Neural cell (in vitro differentiated cells): ENCODE results near the gene KRT14. TPM values are rescaled to one million over a fixed set of nuclear protein-coding genes. Genes with fewer than 3 reads are reported as not detected.

ENCODE experiments used
- H2AFZ ChIP-seq: fragments of 200-600, 300-800 bp; sonication (generic), shearing (Covaris generic); 2 replicates; pipeline ENCODE4 v1.6.0; 2014; ENCODE audit warnings: low read depth, mild to moderate bottlenecking, antibody characterized with exemption, low read length, moderate library complexity
- H3F3A ChIP-seq: fragments of 200-600 bp; shearing (Covaris generic); 2 replicates; pipeline ENCODE4 v1.6.1; 2016; ENCODE audit warnings: mild to moderate bottlenecking, moderate library complexity, mixed read lengths, antibody characterized with exemption, low read length; ENCODE audit not compliant: insufficient read depth, poor library complexity, severe bottlenecking
- H3K27ac ChIP-seq: fragments of 200-600, 300-800 bp; sonication (generic), shearing (Covaris generic); 2 replicates; pipeline ENCODE4 v1.5.1; 2014; ENCODE audit warnings: mild to moderate bottlenecking, low read length, moderate library complexity
- H3K27me3 ChIP-seq: fragments of 300-800, 200-600 bp; sonication (generic), shearing (Covaris generic); 2 replicates; pipeline ENCODE4 v1.6.0; 2014; ENCODE audit warnings: mild to moderate bottlenecking, low read depth, low read length, moderate library complexity; ENCODE audit not compliant: insufficient read depth
- H3K36me3 ChIP-seq: fragments of 300-800, 200-600 bp; sonication (generic), shearing (Covaris generic); 2 replicates; pipeline ENCODE4 v1.5.1; 2014; ENCODE audit warnings: mild to moderate bottlenecking, antibody characterized with exemption, low read length, moderate library complexity; ENCODE audit not compliant: insufficient read depth
- H3K4me2 ChIP-seq: fragments of 300-800, 200-600 bp; sonication (generic), shearing (Covaris generic); 2 replicates; pipeline ENCODE4 v1.6.0; 2014; ENCODE audit warnings: mild to moderate bottlenecking, low read length
- H3K4me3 ChIP-seq: fragments of 300-800, 200-600 bp; sonication (generic), shearing (Covaris generic); 2 replicates; pipeline ENCODE4 v1.5.1; 2014; ENCODE audit warnings: mild to moderate bottlenecking, low read length, moderate library complexity
- H3K79me2 ChIP-seq: fragments of 200-600 bp; shearing (Covaris generic); replicated peaks from 2 replicates; pipeline ENCODE4 v1.6.0; 2014; ENCODE audit warnings: mild to moderate bottlenecking, low read length, moderate library complexity; ENCODE audit not compliant: insufficient read depth
- H3K9ac ChIP-seq: fragments of 300-800, 200-600 bp; sonication (generic), shearing (Covaris generic); 2 replicates; pipeline ENCODE4 v1.6.1; 2016; ENCODE audit warnings: mild to moderate bottlenecking, low read length, mixed read lengths
- H3K9me2 ChIP-seq: fragments of 200-600 bp; shearing (Covaris generic); 2 replicates; pipeline ENCODE4 v1.6.1; 2016; ENCODE audit warnings: mild to moderate bottlenecking, low read length, mixed read lengths; ENCODE audit not compliant: insufficient read depth
- H3K9me3 ChIP-seq: fragments of 200-600, 300-800 bp; sonication (generic), shearing (Covaris generic); 2 replicates; pipeline ENCODE4 v1.6.1; 2016; ENCODE audit warnings: mild to moderate bottlenecking, mixed run types, low read length, moderate library complexity, mixed read lengths
- H4K20me1 ChIP-seq: fragments of 200-600 bp; shearing (Covaris generic); 2 replicates; pipeline ENCODE4 v1.6.1; 2016; ENCODE audit warnings: mild to moderate bottlenecking, mixed run types; ENCODE audit not compliant: insufficient read depth
- EP300 ChIP-seq: fragments of 450-650 bp; conservative IDR thresholded peaks from 2 replicates; pipeline ENCODE4 v1.6.1; 2014; ENCODE audit warnings: antibody characterized with exemption, mild to moderate bottlenecking, moderate library complexity; ENCODE audit not compliant: poor library complexity, severe bottlenecking
- EZH2 ChIP-seq: fragments of 200-600, 300-800 bp; shearing (Covaris generic), sonication (generic); IDR thresholded peaks from 2 replicates; pipeline ENCODE4 v1.6.1; 2014; ENCODE audit warnings: antibody characterized with exemption, low read length, borderline replicate concordance, mild to moderate bottlenecking; ENCODE audit not compliant: insufficient read depth, poor library complexity, severe bottlenecking
- MXI1 ChIP-seq: fragments of 450-650 bp; conservative IDR thresholded peaks from 2 replicates; pipeline ENCODE4 v1.6.1; 2014; ENCODE audit warnings: antibody characterized with exemption, mild to moderate bottlenecking; ENCODE audit not compliant: poor library complexity, severe bottlenecking
- POLR2AphosphoS5 ChIP-seq: IDR thresholded peaks from 2 replicates; pipeline ENCODE4 v1.6.1; 2012
- RAD21 ChIP-seq: fragments of 450-650 bp; conservative IDR thresholded peaks from 2 replicates; pipeline ENCODE4 v1.6.1; 2014; ENCODE audit warnings: antibody characterized with exemption, mild to moderate bottlenecking, moderate library complexity
- SMC3 ChIP-seq: fragments of 450-650 bp; conservative IDR thresholded peaks from 2 replicates; pipeline ENCODE4 v1.6.1; 2014; ENCODE audit warnings: antibody characterized with exemption, mild to moderate bottlenecking, moderate library complexity; ENCODE audit not compliant: poor library complexity
- TAF1 ChIP-seq: IDR thresholded peaks from 2 replicates; pipeline ENCODE4 v1.6.1; 2012; ENCODE audit warnings: low read depth
- polyA plus RNA-seq: library from polyadenylated mRNA; depleted of rRNA; stranded (reverse); fragments of >200 nt; gene quantifications from 2 replicates; pipeline ENCODE4 v1.2.3, GENCODE V29; 2014
- TF ChIP-seq, protein P1 (sequence below): fragments of 450-650 bp; IDR thresholded peaks from 2 replicates; pipeline ENCODE4 v1.5.1; 2014; ENCODE audit warnings: antibody characterized with exemption, mild to moderate bottlenecking, moderate library complexity; ENCODE audit not compliant: poor library complexity, severe bottlenecking
- TF ChIP-seq, protein P2 (sequence below): IDR thresholded peaks from 2 replicates; pipeline ENCODE4 v1.6.1; 2012; ENCODE audit warnings: borderline replicate concordance

Gene KRT14
- polyA plus RNA-seq, 1 donor from 2014 or later = not detected

DNA sequence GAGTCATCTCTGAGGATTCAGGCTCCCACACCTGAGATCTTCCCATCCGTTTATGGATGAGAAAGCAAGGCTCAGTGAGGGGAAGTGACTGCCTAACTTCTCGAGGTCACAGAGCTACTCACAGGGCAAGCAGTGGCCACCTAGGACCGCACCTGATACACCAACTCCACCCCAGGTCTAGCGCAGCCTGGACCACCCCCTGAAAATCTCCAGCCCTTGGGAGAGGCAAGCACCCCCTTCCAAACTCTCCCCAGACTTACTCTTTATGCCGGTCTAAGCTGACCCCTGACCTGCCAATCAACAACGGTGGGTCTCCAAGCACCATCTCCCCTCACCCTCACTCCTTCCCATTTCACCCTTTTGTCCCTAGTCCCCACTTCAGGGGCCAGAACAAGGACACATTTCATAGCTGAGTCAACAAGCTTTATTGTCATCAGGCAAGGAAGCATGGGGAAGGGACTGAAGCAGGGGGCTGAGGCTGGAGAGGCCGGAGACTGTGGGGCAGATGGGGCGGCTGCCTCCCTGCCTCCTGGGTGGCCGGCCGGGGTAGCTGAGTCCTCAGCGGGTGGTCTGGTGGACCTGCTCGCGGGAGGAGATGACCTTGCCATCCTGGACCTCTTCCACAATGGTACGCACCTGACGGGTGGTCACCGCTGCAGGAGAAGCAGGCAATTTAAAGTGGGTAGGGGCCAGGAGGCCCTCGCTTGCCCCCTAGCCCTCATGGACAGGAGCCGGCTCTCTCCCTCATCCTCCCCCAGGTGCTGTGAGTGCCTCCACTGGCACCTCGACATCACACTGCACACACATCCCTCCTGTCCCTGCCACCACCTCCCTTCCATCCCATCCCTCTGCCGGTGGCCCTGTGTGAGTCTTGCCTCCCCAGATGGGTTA lies 32.6 kb upstream of the KRT14 start:
- TF ChIP-seq, protein P1, sequence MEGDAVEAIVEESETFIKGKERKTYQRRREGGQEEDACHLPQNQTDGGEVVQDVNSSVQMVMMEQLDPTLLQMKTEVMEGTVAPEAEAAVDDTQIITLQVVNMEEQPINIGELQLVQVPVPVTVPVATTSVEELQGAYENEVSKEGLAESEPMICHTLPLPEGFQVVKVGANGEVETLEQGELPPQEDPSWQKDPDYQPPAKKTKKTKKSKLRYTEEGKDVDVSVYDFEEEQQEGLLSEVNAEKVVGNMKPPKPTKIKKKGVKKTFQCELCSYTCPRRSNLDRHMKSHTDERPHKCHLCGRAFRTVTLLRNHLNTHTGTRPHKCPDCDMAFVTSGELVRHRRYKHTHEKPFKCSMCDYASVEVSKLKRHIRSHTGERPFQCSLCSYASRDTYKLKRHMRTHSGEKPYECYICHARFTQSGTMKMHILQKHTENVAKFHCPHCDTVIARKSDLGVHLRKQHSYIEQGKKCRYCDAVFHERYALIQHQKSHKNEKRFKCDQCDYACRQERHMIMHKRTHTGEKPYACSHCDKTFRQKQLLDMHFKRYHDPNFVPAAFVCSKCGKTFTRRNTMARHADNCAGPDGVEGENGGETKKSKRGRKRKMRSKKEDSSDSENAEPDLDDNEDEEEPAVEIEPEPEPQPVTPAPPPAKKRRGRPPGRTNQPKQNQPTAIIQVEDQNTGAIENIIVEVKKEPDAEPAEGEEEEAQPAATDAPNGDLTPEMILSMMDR = no peak
- TF ChIP-seq, protein P2, sequence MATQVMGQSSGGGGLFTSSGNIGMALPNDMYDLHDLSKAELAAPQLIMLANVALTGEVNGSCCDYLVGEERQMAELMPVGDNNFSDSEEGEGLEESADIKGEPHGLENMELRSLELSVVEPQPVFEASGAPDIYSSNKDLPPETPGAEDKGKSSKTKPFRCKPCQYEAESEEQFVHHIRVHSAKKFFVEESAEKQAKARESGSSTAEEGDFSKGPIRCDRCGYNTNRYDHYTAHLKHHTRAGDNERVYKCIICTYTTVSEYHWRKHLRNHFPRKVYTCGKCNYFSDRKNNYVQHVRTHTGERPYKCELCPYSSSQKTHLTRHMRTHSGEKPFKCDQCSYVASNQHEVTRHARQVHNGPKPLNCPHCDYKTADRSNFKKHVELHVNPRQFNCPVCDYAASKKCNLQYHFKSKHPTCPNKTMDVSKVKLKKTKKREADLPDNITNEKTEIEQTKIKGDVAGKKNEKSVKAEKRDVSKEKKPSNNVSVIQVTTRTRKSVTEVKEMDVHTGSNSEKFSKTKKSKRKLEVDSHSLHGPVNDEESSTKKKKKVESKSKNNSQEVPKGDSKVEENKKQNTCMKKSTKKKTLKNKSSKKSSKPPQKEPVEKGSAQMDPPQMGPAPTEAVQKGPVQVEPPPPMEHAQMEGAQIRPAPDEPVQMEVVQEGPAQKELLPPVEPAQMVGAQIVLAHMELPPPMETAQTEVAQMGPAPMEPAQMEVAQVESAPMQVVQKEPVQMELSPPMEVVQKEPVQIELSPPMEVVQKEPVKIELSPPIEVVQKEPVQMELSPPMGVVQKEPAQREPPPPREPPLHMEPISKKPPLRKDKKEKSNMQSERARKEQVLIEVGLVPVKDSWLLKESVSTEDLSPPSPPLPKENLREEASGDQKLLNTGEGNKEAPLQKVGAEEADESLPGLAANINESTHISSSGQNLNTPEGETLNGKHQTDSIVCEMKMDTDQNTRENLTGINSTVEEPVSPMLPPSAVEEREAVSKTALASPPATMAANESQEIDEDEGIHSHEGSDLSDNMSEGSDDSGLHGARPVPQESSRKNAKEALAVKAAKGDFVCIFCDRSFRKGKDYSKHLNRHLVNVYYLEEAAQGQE = no peak
- TF ChIP-seq EP300 (no peak), RAD21 (no peak), TAF1 (no peak), POLR2AphosphoS5 (no peak), MXI1 (no peak), SMC3 (no peak), EZH2 (no peak)
- Histone ChIP-seq H3K36me3 (no peaks in the 10 kb centered on the region), H3K9me2 (no peaks in the 10 kb centered on the region), H3K9me3 (no peaks in the 10 kb centered on the region), H4K20me1 (no peaks in the 10 kb centered on the region), H3K27ac (no peak overlapping the region), H3K27me3 (no peaks in the 10 kb centered on the region), H3K9ac (no peak overlapping the region), H3F3A (no peaks in the 10 kb centered on the region), H3K4me3 (no peak overlapping the region), H3K4me2 (no peak overlapping the region), H3K79me2 (no peaks in the 10 kb centered on the region), H2AFZ (no peak overlapping the region)

DNA sequence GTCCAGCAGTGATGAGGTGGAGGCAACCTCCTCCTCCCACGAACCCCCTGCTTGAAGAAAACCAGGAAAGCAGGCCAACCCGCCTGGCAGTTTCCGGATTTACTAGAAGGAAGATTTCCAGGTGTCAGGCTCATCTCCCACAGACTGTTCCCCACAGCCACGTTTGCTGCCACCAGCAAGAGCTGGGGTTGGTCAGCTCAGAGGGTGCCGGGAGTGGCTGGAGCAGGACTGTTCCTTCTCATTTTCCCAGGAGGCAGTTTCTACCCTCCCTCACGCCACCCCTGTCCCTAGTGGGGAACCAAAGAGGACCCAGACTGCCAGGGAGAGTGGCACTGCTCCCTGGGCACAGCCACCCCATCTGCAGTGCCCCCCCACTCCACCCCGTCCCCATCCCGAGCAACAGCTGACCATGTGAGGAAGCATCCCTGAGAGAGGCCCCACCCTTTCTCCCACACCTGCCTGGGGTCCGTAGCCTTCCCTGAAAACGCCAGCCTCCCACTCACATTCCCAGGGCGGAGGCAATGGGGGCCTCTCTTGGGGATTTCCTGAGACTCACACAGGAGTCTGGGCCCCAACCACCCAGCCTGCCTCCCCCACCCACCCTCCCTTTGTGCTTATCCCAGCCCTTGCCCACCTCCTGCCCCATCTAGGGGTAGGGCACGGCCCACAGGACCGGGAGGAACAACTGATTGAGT lies 31.8 kb upstream of the KRT14 start:
- H3F3A ChIP-seq = no peaks in the 10 kb centered on the region
- H2AFZ ChIP-seq = no peak overlapping the region
- H3K4me2 ChIP-seq = no peak overlapping the region
- no peak overlapping the region for H3K9ac ChIP-seq
- H3K27me3 ChIP-seq = no peaks in the 10 kb centered on the region
- H3K4me3 ChIP-seq = no peak overlapping the region
- no peaks in the 10 kb centered on the region for H3K9me2 ChIP-seq
- no peak overlapping the region for H3K27ac ChIP-seq
- no peaks in the 10 kb centered on the region for H3K9me3 ChIP-seq
- H3K79me2 ChIP-seq = no peaks in the 10 kb centered on the region
- no peaks in the 10 kb centered on the region for H4K20me1 ChIP-seq
- TF ChIP-seq EZH2 (no peak), POLR2AphosphoS5 (no peak), TAF1 (no peak), EP300 (no peak), MXI1 (no peak)
- TF ChIP-seq, protein P2 = no peak
- H3K36me3 ChIP-seq = no peaks in the 10 kb centered on the region
